GM12801 (cell line): ENCODE data around the gene VSIG1.

Experiments used
- TF ChIP-seq, protein P1 (sequence below): IDR thresholded peaks from one replicate; pipeline ENCODE4 v1.5.1; 2011; ENCODE audit warnings: control low read depth; ENCODE audit not compliant: insufficient read length; ENCODE audit errors: extremely low read depth

Gene VSIG1

DNA sequence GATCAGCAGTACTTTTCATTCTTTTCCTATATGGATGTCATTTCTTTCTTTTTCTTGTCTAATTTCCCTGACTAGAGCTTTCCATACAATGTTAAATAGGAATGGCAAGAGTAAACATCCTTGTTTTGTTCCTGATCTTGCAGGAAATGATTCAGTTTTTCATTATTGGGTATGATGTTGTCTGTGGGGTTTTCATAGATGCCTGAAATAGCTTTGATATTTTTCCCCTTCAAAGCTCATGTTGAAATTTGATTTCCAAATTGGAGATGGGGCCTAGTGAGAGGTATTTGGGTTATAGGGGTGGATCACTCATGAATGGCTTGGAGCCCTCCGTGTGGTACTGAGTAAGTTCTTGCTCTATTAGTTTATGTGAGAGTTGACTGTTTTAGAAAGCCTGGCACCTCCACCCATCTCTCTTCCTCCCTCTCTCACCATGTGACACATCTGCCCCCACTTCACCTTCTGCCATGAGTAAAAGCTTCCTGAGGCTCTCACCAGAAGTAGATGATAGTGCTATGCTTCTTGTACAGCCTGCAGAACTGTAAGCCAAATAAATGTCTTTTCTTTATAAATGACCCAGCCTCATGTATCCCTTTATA lies 22.3 kb upstream of the VSIG1 start:
- TF ChIP-seq, protein P1, sequence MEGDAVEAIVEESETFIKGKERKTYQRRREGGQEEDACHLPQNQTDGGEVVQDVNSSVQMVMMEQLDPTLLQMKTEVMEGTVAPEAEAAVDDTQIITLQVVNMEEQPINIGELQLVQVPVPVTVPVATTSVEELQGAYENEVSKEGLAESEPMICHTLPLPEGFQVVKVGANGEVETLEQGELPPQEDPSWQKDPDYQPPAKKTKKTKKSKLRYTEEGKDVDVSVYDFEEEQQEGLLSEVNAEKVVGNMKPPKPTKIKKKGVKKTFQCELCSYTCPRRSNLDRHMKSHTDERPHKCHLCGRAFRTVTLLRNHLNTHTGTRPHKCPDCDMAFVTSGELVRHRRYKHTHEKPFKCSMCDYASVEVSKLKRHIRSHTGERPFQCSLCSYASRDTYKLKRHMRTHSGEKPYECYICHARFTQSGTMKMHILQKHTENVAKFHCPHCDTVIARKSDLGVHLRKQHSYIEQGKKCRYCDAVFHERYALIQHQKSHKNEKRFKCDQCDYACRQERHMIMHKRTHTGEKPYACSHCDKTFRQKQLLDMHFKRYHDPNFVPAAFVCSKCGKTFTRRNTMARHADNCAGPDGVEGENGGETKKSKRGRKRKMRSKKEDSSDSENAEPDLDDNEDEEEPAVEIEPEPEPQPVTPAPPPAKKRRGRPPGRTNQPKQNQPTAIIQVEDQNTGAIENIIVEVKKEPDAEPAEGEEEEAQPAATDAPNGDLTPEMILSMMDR: no peak

GRCh38 chrX:108025376-108025775 lies 19.5 kb upstream of the VSIG1 start:
- TF ChIP-seq, protein P1: no peak

DNA sequence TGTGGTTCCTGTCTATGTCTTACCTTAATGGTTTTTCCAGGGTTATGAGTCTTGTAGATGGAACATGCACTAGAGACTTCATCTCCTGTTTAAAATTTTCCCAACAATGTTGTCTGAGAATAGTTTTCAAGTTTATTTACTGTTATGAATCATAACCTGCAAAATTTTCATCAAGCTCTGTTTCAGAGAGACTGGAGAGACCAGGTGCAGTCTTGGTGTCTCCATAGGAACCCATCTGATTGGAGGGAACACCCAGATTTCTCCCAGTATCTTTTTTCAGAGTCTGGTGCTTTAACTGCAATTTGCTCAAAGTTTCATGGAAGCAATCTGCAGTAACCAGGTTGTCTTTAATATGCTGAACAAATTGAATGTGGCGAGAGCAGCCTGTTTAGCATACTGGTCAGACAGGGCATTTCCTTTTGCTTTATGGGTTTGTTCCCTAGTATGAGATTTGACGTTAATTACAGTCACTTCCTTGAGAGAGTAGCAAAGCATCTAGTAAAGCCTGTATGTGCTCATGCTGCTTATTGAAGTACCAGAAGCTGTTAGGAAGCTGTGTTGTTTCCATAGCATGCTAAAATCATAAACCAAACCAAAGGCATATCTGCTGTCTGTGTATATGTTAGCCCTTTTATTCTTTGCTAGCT lies 18.8 kb upstream of the VSIG1 start:
- TF ChIP-seq, protein P1: no peak

- TF ChIP-seq, protein P1: no peak
Observed at GRCh38 chrX:108028854-108029253, 16.0 kb upstream of the VSIG1 start.

- TF ChIP-seq, protein P1: no peak
Observed at GRCh38 chrX:108029928-108030711, 14.7 kb upstream of the VSIG1 start.

- TF ChIP-seq, protein P1: no peak
Observed at GRCh38 chrX:108032944-108033343, 11.9 kb upstream of the VSIG1 start.

- TF ChIP-seq, protein P1: no peak
Observed at GRCh38 chrX:108033890-108034289, 11.0 kb upstream of the VSIG1 start.
